GM12873 (cell line): ENCODE data around the gene CENPU.

ENCODE experiments used
- TF ChIP-seq, protein P1 (sequence below): IDR thresholded peaks from 2 replicates; pipeline ENCODE4 v1.5.1; 2012; ENCODE audit warnings: low read depth, mild to moderate bottlenecking, moderate library complexity, low read length, control low read depth; ENCODE audit not compliant: insufficient read depth; ENCODE audit errors: missing control alignments

The CENPU gene

DNA sequence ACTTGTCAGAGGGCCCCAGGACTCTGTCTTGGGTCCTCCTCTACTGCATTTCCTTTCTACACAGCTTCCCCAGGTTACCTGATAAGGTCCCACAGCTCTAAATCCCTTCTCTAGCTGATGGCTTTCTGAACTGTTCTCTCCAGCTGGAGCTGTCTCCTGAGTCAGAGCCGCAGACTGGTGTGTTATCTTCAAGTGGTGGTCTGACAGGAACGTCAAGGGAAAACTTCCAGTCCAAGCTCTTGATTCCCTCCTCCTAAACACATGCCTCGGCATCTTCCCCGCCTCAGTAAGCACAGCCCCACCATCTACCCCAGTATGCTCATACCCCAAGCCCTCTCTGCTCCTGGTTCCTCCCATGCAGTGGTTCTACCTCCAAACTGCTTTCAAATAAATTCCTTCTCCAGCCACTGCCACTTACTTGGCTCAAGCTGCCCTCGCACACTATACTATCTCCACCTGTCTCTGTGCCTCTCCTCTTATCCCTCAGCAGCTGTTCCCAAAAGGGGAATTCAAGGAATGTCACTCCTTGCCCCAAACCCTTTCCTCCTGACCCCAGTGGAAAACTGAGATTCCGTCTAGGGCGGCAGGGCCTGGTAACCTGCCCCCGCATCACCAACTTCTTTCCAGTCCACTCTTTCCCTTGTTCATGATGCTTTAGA lies 17.2 kb upstream of the CENPU start:
- TF ChIP-seq, protein P1, sequence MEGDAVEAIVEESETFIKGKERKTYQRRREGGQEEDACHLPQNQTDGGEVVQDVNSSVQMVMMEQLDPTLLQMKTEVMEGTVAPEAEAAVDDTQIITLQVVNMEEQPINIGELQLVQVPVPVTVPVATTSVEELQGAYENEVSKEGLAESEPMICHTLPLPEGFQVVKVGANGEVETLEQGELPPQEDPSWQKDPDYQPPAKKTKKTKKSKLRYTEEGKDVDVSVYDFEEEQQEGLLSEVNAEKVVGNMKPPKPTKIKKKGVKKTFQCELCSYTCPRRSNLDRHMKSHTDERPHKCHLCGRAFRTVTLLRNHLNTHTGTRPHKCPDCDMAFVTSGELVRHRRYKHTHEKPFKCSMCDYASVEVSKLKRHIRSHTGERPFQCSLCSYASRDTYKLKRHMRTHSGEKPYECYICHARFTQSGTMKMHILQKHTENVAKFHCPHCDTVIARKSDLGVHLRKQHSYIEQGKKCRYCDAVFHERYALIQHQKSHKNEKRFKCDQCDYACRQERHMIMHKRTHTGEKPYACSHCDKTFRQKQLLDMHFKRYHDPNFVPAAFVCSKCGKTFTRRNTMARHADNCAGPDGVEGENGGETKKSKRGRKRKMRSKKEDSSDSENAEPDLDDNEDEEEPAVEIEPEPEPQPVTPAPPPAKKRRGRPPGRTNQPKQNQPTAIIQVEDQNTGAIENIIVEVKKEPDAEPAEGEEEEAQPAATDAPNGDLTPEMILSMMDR: no peak

GRCh38 chr4:184748251-184748652 lies 14.4 kb upstream of the CENPU start:
- TF ChIP-seq, protein P1: no peak

DNA sequence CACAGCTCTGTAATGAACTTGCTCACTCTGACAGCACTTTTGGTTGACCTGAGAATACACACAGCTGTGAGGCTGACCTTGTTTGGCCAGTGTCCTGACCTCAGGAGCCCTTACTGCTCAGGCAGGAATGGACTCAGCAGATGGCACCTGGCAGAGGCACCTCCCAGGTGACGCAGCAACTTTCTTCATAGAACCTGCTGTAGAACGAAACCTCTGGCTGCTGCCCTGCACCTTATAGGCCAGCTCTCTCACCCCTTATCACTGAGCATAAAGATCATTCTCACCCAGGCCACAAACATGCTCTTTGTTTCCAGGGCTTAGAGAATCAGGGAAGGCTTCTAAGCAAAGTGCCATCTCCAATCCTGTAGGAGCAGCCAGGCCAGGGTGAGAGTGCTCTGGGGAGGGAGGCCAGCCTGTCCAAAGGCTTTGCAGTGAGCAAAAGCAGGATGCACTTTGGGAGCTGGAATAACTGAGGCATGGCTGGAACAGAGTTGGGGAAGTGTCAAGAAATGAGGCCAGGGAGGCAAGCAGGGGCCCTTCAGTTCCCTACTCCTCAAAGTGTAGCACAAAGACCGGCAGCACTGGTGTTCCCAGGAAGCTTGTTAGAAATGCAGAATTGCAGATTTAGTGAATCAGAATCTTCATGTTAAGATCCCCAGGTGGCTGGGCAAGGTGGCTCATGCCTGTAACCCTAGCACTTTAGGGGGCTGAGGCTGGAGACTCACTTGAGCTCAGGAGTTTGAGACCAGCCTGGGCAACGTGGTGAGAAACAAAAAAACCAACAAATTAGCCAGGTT lies 13.3 kb upstream of the CENPU start:
- TF ChIP-seq, protein P1: no peak

- TF ChIP-seq, protein P1: peak; percentile 76
Measured at GRCh38 chr4:184745831-184746795, 12.2 kb upstream of the CENPU start.

GRCh38 chr4:184744236-184744635 lies 10.3 kb upstream of the CENPU start:
- TF ChIP-seq, protein P1: no peak

- TF ChIP-seq, protein P1: no peak
Measured at GRCh38 chr4:184743650-184744049, 9.8 kb upstream of the CENPU start.
